ENCODE measurements around the gene EPS15.
"Not testable (repeated sequence)": the region's sequence is repeated elsewhere in the genome, so short reads cannot be mapped to it uniquely, and the experiment has no call there.

The EPS15 gene

DNA sequence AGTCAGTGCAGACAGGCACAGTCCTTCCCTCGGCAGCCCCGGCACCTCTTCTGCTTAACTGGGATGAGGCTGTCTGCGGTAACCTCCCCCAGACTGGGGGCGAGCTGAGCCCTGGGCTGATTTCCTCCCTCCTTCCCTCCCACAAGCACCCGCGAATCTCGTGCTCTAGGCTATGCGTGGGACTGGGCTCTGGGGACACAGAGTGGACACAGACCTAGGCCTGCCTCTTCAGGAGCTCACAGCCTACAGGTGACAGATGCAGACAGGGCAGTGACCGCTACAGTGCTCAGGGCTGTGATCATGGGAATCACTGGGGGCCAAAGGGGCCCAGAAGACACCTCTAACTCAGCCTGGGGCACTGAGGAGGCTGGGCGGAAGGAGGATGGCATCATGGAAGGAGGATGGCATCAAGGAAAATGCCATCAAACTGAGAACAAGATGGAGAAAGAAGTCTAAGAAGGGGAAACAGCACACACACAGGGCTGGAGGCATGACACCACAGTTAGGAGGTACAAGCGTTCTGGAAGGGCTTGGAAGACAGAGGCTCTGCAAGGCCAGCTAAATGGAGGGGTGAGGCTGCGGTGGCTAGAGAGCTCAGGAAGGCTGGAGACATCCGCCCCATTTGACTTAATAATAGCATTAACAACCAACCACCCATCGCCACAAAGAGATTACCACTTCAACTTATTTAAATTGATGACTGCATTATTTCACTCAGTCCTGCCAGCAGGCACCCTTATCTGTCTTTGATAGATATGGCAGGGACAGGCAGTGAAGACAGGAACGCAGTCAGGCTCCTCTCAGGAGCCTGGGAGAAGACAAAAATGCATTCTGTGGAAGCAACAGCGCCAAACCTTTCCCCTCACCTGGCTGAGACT lies 192.9 kb downstream of the EPS15 start:
- no peak for ATAC-seq
- peak; percentile 65 for TF ChIP-seq ISL1 (CRISPR knock-in tag; IDR thresholded peaks at IDR 0.05)
- TF ChIP-seq TCF4 (CRISPR knock-in tag; IDR thresholded peaks at IDR 0.05; ENCODE audit: borderline replicate concordance): no peak

DNA sequence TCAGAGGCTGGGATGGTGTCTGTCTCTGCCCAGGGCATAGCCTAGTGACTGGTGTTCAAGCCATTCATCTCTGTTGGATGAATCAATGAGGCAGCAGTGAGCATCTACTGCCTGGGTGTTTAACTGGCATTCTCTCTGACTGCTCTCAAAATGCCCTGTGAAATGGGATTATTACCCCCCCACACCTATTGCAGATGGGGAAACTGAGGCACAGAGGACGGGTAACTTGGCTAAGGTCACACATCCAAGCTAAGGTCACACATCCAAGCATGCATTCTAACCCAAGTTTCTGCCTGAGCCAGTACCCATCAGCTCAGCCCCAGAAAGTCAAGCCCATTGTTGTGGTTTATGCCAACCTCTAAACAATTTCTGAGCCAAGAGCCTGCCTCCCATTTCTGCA lies 193.7 kb downstream of the EPS15 start:
- TF ChIP-seq ZNF8 (CRISPR knock-in tag; IDR thresholded peaks at IDR 0.05) (no peak), ZNF565 (CRISPR knock-in tag; conservative IDR thresholded peaks at IDR 0.05; ENCODE audit: low read depth) (no peak), ZC3H10 (CRISPR knock-in tag; IDR thresholded peaks at IDR 0.05) (no peak), GLIS3 (CRISPR knock-in tag; IDR thresholded peaks at IDR 0.05) (no peak), PPARA (CRISPR knock-in tag; IDR thresholded peaks at IDR 0.05; ENCODE audit: borderline replicate concordance) (no peak), BACH2 (CRISPR knock-in tag; IDR thresholded peaks at IDR 0.05; ENCODE audit: borderline replicate concordance) (no peak), SNAI2 (CRISPR knock-in tag; IDR thresholded peaks at IDR 0.05) (no peak), ARNTL (CRISPR knock-in tag; IDR thresholded peaks at IDR 0.05; ENCODE audit: borderline replicate concordance, low read depth) (no peak), TOX (CRISPR knock-in tag; IDR thresholded peaks at IDR 0.05; ENCODE audit: borderline replicate concordance) (no peak), TCF4 (CRISPR knock-in tag; IDR thresholded peaks at IDR 0.05; ENCODE audit: borderline replicate concordance) (no peak), CSDC2 (CRISPR knock-in tag; IDR thresholded peaks at IDR 0.05) (no peak), ISL1 (CRISPR knock-in tag; IDR thresholded peaks at IDR 0.05) (no peak), RARB (CRISPR knock-in tag; IDR thresholded peaks at IDR 0.05) (no peak), ESRRG (CRISPR knock-in tag; IDR thresholded peaks at IDR 0.05) (no peak), OSR1 (CRISPR knock-in tag; IDR thresholded peaks at IDR 0.05) (no peak)
- TF ChIP-seq, protein P1, sequence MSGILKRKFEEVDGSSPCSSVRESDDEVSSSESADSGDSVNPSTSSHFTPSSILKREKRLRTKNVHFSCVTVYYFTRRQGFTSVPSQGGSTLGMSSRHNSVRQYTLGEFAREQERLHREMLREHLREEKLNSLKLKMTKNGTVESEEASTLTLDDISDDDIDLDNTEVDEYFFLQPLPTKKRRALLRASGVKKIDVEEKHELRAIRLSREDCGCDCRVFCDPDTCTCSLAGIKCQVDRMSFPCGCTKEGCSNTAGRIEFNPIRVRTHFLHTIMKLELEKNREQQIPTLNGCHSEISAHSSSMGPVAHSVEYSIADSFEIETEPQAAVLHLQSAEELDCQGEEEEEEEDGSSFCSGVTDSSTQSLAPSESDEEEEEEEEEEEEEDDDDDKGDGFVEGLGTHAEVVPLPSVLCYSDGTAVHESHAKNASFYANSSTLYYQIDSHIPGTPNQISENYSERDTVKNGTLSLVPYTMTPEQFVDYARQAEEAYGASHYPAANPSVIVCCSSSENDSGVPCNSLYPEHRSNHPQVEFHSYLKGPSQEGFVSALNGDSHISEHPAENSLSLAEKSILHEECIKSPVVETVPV (CRISPR knock-in tag; IDR thresholded peaks at IDR 0.05): no peak
- TF ChIP-seq, protein P2, sequence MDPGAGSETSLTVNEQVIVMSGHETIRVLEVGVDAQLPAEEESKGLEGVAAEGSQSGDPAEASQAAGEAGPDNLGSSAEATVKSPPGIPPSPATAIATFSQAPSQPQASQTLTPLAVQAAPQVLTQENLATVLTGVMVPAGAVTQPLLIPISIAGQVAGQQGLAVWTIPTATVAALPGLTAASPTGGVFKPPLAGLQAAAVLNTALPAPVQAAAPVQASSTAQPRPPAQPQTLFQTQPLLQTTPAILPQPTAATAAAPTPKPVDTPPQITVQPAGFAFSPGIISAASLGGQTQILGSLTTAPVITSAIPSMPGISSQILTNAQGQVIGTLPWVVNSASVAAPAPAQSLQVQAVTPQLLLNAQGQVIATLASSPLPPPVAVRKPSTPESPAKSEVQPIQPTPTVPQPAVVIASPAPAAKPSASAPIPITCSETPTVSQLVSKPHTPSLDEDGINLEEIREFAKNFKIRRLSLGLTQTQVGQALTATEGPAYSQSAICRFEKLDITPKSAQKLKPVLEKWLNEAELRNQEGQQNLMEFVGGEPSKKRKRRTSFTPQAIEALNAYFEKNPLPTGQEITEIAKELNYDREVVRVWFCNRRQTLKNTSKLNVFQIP (CRISPR knock-in tag; IDR thresholded peaks at IDR 0.05; ENCODE audit: borderline replicate concordance, low read depth): no peak
- TF ChIP-seq, protein P3, sequence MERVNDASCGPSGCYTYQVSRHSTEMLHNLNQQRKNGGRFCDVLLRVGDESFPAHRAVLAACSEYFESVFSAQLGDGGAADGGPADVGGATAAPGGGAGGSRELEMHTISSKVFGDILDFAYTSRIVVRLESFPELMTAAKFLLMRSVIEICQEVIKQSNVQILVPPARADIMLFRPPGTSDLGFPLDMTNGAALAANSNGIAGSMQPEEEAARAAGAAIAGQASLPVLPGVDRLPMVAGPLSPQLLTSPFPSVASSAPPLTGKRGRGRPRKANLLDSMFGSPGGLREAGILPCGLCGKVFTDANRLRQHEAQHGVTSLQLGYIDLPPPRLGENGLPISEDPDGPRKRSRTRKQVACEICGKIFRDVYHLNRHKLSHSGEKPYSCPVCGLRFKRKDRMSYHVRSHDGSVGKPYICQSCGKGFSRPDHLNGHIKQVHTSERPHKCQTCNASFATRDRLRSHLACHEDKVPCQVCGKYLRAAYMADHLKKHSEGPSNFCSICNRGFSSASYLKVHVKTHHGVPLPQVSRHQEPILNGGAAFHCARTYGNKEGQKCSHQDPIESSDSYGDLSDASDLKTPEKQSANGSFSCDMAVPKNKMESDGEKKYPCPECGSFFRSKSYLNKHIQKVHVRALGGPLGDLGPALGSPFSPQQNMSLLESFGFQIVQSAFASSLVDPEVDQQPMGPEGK (CRISPR knock-in tag; IDR thresholded peaks at IDR 0.05; ENCODE audit: borderline replicate concordance): no peak
- TF ChIP-seq, protein P4, sequence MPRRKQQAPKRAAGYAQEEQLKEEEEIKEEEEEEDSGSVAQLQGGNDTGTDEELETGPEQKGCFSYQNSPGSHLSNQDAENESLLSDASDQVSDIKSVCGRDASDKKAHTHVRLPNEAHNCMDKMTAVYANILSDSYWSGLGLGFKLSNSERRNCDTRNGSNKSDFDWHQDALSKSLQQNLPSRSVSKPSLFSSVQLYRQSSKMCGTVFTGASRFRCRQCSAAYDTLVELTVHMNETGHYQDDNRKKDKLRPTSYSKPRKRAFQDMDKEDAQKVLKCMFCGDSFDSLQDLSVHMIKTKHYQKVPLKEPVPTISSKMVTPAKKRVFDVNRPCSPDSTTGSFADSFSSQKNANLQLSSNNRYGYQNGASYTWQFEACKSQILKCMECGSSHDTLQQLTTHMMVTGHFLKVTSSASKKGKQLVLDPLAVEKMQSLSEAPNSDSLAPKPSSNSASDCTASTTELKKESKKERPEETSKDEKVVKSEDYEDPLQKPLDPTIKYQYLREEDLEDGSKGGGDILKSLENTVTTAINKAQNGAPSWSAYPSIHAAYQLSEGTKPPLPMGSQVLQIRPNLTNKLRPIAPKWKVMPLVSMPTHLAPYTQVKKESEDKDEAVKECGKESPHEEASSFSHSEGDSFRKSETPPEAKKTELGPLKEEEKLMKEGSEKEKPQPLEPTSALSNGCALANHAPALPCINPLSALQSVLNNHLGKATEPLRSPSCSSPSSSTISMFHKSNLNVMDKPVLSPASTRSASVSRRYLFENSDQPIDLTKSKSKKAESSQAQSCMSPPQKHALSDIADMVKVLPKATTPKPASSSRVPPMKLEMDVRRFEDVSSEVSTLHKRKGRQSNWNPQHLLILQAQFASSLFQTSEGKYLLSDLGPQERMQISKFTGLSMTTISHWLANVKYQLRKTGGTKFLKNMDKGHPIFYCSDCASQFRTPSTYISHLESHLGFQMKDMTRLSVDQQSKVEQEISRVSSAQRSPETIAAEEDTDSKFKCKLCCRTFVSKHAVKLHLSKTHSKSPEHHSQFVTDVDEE (CRISPR knock-in tag; IDR thresholded peaks at IDR 0.05): no peak
- TF ChIP-seq, protein P5, sequence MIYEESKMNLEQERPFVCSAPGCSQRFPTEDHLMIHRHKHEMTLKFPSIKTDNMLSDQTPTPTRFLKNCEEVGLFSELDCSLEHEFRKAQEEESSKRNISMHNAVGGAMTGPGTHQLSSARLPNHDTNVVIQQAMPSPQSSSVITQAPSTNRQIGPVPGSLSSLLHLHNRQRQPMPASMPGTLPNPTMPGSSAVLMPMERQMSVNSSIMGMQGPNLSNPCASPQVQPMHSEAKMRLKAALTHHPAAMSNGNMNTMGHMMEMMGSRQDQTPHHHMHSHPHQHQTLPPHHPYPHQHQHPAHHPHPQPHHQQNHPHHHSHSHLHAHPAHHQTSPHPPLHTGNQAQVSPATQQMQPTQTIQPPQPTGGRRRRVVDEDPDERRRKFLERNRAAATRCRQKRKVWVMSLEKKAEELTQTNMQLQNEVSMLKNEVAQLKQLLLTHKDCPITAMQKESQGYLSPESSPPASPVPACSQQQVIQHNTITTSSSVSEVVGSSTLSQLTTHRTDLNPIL (CRISPR knock-in tag; IDR thresholded peaks at IDR 0.05; ENCODE audit: low read depth): no peak
- ATAC-seq: no peak

DNA sequence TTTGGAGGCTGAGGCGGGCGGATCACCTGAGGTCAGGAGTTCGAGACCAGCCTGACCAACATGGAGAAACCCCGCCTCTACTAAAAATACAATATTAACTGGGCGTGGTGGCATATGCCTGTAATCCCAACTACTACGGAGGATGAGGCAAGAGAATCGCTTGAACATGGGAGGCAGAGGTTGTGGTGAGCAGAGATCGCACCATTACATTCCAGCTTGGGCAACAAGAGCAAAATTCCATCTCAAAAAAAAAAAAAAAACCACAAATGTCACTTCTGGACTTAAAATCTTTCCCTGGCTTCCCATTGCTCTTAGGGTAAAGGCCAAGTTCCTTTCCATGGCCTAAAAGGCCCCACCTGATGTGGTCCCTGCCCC lies 194.1 kb downstream of the EPS15 start:
- ATAC-seq: not testable (repeated sequence)
